Kidney capillary endothelial cell (primary cell): Measurements from ENCODE around the gene ARHGEF25.
"Not testable (repeated sequence)": the region's sequence is repeated elsewhere in the genome, so short reads cannot be mapped to it uniquely, and the experiment has no call there.

ENCODE experiments used
- DNase-seq: peaks from one replicate; pipeline ENCODE4 v3.0.0-alpha.2; 2018; ENCODE audit warnings: low spot score

ARHGEF25 gene

DNA sequence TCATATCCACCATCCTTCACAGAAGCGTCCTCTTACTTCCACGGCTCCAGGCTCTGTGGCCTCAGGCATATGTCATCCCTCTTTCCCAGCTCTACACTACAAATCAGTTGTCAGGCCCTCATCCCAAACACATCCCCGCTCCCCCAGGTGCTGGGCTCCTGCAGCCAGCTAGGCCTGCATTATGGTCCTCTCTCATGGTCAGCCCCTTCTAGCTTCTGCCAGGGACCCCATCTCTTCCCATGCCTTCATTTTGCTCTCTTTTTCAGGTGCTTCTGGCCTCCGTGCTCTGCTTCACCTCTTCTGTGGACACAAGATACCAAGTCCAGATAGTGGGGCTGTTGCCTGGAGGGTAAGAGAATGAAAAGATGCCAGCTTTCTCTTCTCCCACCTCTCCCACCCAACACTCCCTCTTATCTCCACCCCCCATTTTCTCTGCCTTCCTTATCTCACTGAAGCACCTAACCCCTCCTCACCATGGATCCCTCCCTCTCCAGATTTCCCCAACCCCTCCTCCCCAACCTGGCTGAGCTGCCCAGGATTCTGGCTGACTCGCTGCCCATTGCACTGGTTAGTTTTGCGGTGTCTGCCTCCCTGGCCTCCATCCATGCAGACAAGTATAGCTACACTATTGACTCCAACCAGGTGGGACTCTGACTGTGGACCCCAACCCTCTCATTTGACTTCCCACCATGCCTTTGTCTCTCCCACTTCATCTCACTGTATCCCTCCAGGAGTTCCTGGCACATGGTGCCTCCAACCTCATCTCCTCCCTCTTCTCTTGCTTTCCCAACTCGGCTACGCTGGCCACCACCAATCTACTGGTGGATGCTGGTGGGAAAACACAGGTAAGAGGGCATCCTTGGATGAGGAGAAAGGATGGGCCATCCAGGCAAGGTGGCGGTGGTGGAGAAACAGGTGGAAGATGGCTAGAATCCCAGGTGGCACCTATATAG lies 11.3 kb downstream of the ARHGEF25 start:
- no peak for DNase-seq

DNA sequence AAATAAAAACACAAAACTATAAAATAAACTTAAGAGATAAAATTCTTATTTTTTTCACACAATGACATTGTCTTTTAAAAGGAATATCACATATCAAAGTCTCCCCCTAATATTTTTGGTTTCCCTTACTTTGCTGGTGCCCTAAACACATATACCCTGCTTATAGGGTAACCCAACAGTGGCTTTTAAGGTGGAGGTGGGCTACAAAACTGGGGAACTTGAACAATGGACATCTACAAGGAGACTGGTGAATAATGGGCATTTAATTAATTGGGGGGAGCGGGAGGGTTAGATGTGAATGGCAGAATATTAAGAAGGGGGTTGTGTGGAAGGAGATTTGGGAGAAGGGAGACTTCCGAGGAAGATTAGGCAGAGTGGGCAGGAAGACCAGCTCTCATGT lies 12.2 kb downstream of the ARHGEF25 start:
- DNase-seq = no peak

DNA sequence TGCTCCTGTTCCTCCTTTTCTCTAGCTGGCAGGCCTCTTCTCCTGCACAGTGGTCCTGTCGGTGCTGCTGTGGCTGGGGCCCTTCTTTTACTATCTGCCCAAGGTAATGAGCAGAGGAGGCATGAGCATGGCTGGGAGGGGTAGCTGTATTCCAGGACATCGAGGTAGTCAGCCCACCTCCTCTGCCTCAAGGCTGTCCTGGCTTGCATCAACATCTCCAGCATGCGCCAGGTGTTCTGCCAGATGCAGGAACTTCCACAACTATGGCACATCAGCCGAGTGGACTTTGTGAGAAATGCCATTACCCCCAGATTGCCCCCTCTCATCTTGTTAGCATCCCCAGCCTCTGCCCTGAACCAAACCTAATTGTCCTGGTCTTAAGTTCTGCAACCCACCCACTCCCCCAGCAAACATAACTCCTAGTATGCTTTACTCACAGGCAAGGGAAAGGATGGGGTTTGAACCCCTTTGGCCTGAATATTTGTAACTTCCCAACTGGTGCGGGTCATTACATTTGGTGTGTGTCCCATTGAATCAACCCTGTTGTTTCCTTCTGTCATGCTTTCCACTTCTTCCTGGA lies 12.7 kb downstream of the ARHGEF25 start:
- DNase-seq = no peak

DNA sequence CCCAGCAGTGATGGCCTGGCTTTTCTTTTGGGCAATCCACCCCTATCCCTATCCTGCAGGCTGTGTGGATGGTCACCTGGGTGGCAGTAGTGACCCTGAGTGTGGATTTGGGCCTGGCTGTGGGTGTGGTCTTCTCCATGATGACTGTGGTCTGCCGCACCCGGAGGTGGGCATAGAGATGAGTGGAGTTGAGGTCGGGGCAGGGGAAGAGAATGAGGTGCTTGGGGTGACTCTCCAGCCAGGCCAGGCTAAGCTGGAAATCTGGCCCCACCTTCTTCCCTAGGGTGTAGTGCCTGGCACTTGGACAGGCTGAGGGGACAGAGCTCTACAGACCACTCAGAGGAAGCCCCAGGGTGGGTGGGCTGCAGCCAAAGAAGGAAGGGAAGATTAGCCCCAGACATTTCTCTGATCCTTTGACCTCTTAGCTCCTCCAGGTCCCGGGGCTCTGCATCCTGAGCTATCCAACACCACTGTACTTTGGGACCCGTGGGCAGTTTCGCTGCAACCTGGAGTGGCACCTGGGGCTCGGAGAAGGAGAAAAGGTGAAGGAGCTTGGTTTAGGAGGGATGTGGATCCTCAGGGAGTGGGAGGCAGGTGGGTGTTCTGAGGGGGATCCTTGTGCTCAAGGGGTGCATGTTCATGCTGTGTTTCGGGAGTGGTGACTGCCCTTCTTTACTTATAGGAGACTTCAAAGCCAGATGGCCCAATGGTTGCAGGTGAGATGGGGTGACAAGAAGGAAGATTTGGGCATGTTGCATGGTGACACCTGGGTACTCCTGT lies 13.4 kb downstream of the ARHGEF25 start:
- DNase-seq = no peak

DNA sequence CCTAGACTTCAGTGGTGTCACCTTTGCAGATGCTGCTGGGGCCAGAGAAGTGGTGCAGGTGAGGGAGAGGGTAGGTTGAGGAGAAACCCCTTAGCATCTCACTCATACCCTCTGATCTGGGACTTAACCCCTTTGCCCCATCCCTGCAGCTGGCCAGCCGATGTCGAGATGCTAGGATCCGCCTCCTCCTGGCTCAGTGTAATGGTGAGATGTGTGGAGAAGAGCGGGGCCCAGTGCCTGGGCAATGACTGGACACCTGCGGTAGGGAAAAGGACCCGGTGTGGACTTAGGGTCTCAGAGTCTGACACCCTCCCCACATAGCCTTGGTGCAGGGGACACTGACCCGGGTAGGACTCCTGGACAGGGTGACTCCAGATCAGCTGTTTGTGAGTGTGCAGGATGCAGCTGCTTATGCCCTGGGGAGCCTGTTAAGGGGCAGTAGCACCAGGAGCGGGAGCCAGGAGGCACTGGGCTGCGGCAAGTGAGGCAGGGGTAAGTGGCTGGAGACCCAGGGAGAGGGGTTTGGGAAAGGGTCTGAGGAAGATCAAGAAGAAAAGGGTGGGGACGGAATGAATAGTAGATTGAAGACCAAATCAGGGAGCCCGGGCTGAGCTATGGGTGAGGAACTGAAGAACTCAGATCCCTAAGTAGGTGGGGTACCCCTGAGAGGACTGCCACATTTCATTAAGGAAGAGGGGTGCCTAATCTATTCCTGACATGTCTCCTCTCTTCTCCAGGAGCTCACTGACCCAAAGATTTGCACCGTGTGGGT lies 14.2 kb downstream of the ARHGEF25 start:
- DNase-seq = no peak

DNA sequence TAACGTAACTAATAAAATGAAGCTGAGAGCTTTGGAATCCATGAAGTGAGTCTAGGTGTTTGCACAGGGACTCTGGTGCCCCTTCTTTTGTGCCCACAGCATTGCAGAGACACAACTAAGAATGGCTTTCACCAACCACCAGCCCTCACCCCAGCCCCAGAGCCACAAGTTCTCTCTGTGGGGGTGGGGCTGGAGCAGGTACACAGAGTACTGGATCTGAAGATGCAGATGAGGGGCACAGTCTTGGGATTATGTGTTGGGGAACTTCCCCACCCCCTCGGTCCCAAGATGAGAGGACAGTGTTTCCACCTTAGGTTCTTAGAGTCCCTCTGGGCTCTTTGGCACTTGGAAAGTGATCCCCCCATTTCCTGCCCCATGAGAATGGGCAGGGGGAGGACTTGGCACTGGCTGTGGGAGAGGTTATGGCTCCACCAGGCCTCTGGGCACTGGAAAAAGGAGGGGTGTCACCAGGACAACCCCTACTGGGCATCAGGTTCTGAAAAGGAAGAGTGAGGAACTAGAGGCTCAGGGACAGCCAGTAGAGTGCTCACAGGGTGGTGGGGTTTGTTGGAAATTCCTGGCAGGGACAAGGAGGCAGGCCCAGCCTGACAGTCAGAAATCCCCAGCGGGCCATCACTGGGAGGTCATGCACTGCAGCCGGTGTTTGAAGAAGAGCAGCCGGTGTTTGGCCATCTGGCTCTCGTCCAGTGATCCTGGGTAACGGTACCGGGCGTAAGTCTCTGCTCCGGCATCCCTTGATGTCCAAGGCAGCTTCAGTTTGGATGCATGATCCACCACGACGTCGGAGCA lies 15.1 kb downstream of the ARHGEF25 start:
- no peak for DNase-seq

DNA sequence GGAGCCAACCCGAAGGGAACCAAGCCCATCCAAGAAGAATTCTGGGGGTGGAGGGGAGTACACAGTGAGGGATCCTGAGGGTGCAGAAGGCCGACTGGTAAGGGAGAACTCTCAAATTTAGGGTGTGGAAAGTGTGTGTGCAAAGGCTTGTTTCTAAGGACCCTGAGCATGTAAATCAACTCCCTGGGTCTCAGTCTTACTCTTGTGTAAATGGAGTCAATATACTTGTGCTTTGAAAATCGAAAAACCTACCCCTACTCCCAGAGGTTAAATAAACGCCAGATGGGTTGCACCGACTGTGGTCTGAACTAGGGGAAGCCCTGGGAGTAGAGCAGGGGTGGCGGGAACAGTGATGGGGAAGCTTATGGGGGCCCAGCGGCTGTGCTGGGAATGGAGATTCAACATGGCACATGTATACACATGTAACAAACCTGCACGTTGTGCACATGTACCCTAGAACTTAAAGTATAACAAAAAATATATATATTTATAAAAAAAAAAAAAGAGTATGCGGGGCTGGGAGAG lies 15.7 kb downstream of the ARHGEF25 start:
- no peak for DNase-seq

DNA sequence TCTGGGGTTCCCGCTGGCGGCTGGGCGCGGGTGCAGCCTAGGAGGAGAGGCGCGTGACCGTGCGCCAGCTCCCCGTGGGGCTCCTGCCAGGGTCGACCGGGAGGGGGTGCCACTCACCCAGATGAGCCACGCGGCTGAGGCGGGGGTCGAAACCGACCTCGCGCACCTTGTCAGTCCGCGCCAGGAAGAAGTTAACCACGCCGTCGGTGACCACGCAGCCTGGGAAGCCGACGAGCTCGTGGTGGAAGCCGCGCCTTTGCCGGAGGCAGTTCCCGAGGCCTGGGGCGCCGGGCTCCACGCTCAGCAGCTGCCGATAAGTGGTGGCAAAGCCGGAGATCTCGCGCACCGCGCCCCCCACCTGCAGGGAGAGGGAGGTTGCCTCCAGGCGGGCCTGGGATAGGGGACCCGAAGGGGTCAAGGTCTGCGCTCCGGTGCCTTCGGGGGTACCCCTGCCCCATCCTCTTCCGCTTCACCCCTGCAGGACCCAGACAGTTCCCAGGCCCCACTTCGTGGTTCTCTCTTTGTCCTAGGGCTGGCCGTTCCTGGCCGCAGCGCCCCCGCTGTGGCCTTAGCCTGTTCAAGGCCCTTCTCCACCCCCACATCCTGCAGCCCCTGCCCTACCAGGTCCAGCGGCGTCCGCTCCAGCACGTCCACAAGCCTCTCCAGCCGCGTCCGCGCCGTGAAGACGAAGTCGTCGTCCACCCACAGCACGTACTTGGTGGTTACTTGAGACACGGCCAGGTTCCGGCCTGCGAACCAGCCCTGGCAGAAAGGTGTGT lies 16.5 kb downstream of the ARHGEF25 start:
- no peak for DNase-seq

DNA sequence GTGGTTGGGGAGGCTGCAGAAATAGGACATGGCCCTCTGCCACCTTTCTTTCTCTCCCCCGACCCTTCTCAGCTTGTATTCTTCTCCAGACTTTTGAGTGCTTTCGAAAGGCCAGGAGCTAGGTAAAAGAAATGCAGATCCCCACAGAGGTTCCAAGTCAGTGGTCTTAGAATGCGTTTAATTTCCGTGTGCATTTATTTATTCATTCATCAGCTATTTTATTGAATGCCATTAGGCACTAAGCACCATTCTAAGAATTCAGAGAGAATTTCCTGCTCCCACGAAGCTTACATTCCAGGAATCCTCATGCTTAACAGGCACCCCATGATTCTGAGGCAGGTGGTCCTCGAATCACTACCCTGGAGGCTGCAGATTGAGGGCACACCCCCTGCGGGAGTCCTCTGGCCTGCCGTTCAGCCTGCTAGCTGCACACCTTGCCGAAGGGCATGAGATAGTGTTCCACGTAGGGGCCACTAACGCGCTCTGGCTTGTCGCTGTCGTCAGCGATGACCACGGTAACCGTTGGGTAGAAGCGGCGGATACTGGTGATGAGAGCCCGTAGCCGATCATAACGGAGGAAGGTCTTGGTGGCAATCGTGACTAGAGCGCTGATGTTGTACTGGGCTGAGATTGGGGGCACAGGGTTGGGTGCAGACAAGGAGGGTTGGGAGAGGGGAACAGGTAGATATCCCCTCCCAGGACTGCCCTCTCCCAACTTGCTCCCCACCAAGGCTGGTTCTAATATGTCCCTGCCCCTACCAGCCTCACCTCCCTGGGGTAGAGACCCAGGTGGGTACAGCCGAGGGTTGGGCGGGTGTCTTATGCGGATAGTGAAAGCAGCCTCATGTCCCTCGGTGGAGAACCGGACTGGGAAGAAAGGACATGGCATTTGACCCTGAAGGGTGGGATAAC lies 17.3 kb downstream of the ARHGEF25 start:
- no peak for DNase-seq

DNA sequence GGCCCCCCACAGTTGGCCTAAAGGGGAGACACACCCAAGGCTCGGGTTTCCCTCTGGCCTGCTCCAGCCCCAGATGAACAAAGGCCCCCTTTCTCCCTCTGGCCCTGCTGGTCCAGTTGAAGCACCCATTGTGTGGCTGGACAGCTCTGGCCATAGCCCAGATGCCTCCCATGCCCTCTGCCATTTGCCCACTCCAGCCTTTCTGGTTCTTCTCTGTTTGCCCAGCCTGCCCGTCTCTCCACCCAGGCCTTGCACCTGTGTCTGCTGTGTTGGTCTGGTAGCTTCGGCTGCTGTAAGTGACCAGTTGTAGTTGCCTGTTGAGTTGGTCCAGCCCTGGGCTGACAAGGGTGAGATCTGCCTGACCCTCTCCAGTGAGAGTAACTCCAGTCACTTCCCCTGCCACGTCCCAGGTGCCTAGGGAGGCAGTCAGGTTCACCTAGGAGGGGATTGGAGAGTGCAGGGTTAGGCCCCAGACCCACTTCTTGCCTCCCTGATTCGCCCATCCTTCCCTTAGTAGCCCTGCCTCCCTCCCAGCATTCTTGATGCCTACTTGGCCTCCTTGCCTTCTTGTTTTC lies 18.7 kb downstream of the ARHGEF25 start:
- DNase-seq = no peak

DNA sequence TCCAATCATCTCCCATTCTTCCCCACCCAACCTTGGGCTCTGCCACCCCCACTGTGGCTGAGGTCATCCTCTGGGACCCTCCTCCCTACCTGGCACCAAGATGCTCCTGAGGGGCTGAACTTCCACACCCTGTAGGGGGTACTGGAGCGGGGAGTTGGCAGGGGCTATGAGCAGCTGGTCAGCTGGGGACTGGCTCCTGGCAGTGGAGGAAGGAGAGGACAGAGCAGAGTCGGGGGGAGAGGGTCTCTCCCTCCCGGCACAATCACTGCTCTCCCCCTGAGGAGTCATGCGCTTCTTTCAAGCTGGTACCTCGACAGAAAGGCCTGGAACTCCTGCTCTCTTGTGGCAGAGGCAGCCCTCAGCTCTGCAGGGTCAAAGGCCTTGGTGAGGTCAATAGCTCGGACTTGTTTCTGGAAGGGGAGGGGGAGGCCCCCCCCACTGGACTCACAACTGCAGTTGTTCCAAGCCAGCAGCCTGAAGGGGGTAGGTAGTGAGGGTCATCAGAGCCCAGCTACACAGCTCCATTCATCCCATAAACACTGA lies 19.7 kb downstream of the ARHGEF25 start:
- no peak for DNase-seq

DNA sequence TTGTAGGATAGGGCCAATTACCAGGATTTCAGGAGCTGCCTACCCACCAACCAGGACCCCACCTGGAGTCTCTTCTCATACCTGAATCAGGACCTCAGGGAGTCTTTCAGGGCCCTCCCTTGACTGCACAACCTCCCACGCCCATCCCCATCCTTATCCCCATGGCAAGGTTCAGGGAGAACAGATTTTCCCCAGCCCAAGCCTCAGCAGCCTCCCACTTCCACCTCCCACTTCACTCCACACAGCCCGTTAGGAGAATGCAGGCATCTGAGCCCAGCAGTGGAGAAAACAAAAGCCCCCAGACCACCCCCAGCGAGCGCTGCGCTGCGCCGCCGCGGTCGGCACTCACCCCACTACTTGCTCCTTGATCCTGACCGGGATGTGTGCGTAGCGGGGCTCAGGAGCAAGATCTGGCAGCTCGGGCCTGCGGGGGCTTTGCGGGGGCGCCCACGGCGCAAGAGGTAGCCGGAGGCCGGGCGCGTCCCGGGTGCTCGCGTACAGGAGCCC lies 20.4 kb downstream of the ARHGEF25 start:
- DNase-seq = no peak

DNA sequence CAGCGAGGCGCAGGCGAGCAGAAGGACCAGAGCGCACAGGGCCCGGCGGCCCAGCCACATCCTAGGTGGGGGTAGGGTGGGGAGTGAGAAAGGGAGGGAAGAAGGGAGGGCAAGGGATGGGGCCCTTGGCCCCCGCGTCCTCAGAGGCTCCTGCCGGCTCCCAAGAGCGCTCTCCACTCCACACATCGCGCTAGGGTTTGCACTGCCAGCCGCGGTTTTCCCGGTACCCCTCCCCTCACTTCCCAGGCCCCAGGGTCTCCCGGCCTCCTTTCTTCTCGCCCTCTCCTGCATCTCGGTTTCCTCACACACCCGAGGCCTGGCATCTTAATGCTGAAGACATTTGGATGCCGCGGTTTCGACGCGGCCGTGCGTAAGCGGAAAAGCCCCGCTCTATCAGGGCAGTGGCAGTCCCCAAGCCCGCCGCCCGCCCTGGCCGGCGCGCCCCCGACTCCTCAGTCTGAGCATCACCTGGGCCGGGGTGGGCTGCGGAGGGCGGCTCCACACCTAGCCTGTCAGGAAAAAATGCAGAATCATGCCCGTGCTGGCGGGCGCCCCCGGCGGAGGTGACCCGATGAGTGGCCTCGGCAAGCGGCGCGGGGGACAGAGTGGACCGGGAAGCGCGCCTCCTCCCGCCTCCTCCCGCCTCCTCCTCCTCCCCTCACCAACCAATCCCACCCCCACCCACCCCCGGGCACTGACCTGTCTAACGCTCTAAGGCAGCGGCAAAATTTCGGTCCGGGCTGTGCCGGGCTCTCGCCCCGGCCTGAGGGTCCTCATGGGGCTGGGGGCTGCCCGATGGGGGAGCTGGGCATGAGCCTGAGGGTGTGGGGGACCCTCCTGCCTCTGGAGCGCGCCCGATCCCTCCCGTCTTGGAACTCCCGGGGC lies 21.1 kb downstream of the ARHGEF25 start:
- DNase-seq = no peak

DNA sequence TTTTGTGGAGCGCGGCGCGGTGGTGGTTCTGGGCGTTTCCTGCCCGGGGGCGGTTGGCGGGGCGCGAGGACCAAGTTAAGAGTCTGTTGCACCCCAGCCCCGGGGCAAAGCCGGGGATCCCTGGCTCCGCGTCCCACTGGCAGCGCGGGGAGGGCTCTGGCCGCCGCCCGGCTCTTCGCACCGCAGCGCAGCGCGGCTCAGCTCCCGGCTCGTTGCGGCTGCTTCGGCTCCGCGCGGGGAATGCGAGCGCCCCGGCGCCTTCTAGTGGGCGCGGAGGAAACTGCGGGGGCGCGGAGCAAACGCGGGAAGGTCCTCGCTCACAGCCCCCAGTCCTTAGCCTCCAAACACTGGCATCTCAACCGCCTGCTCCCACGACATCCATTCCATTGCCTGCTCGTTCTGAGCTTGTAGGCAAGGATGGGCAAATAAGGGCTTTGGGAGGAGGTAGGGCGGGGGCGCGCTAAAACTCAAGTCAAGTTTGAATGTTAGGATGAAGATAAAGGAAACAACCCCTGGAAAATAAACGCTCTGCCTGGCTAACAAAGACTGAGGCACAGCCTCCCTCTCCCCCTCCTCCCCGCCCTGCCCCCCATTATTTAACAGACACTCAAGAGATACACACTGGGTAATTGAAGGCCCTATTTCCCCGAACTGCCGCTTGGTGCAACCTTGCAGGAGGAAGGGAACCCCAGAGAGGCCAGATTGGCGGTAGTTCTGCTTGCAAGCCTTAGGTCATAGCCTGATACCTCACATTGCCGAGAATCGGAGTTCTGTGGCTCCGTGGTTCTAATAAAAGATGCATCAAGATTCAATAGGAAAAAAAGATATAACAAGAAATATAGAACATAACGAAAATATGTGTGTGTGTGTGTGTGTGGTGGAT lies 22.0 kb downstream of the ARHGEF25 start, which contains the start of gene B4GALNT1:
TSS of gene B4GALNT1 (minus strand) at position 244 of the 883 bp plus-strand sequence. CDS start 1,069 bp downstream, outside the sequence.
- DNase-seq = peak; percentile 42

DNA sequence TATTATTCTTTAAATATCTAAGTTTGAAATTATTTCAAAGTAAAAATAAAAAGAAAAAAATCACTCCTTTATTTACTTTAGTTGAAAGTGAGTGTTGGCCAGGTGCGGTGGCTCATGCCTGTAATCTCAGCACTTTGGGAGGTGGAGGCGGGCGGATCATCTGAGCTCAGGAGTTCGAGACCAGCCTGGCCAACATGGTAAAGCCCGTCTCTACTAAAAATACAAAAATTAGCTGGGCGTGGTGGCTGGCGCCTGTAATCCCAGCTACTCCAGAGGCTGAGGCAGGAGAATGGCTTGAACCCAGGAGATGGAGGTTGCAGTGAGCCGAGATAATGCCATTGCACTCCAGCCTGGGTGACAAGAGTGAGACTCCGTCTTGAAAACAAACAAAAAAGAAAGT lies 25.5 kb downstream of the ARHGEF25 start:
- not testable (repeated sequence) for DNase-seq

DNA sequence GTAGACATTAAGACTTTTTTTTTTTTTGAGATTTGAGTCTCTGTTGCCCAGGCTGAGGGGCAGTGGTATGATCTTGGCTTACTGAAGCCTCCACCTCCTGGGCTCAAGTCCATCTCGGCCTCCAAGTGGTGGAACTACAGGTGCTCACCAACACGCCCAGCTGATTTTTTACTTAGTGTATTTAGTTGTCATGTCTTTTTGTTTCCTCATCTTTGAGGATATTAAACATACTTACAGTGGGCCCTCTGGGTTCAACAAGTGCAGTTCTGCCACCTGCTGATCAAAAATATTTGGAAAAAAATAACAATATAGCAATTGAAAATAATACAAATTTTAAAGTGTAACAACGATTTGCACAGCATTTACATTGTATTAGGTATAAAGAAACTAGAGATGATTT lies 26.1 kb downstream of the ARHGEF25 start:
- DNase-seq = no peak
